Measurements from ENCODE around the gene DMPK. TPM values are rescaled to one million over a fixed set of nuclear protein-coding genes. Genes with fewer than 3 reads are reported as not detected.

DMPK gene
- total RNA-seq, 1 donor from 2014 or later: 118 TPM

- H3K36me3 Mint-ChIP-seq (ENCODE audit: low read depth): peaks cover 10% of the 10 kb centered on the region
- no peaks in the 10 kb centered on the region for H3K27me3 Mint-ChIP-seq (ENCODE audit: low read depth)
- H3K4me3 Mint-ChIP-seq: no peak overlapping the region
- H3K27ac Mint-ChIP-seq (ENCODE audit: unreplicated experiment): no peak overlapping the region
- DNase-seq (ENCODE audit: low read depth, low spot score): no peak
- peaks cover 3% of the 10 kb centered on the region for H3K4me1 Mint-ChIP-seq
- no peaks in the 10 kb centered on the region for H3K9me3 Mint-ChIP-seq
- no peak for TF ChIP-seq CTCF (conservative IDR thresholded peaks at IDR 0.05)
Observed at GRCh38 chr19:45822716-45823115, 40.4 kb upstream of the DMPK start.

DNA sequence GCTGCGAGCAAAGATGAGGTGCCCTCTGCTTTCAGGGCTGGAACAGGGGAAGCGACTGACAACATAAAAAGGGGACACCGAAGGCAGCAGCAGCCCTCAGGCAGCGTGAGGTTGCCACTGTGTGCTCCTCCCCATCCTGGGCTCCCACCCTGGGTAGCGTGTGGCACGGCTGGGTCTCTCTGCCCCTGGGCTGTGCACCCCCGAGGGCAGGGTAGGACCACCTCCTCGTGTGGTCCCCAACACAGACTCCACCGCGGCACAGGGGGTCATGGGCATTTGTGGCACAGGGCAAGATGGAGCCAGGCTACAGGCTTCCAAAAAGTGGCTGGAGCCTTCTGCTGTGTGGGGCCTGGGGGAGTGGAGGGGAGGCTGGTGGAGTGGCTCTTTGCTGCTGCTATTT lies 39.3 kb upstream of the DMPK start:
- peaks cover 10% of the 10 kb centered on the region for H3K36me3 Mint-ChIP-seq (ENCODE audit: low read depth)
- H3K27ac Mint-ChIP-seq (ENCODE audit: unreplicated experiment): no peak overlapping the region
- H3K4me3 Mint-ChIP-seq: no peak overlapping the region
- no peaks in the 10 kb centered on the region for H3K9me3 Mint-ChIP-seq
- peaks cover 3% of the 10 kb centered on the region for H3K27me3 Mint-ChIP-seq (ENCODE audit: low read depth)
- no peak for DNase-seq (ENCODE audit: low read depth, low spot score)
- peaks cover 11% of the 10 kb centered on the region for H3K4me1 Mint-ChIP-seq
- no peak for TF ChIP-seq CTCF (conservative IDR thresholded peaks at IDR 0.05)

- H3K9me3 Mint-ChIP-seq: no peaks in the 10 kb centered on the region
- H3K36me3 Mint-ChIP-seq (ENCODE audit: low read depth): peaks cover 10% of the 10 kb centered on the region
- no peak overlapping the region for H3K27ac Mint-ChIP-seq (ENCODE audit: unreplicated experiment)
- no peak for DNase-seq (ENCODE audit: low read depth, low spot score)
- no peak overlapping the region for H3K4me3 Mint-ChIP-seq
- H3K27me3 Mint-ChIP-seq (ENCODE audit: low read depth): peaks cover 3% of the 10 kb centered on the region
- peaks cover 11% of the 10 kb centered on the region for H3K4me1 Mint-ChIP-seq
- TF ChIP-seq CTCF (conservative IDR thresholded peaks at IDR 0.05): no peak
Observed at GRCh38 chr19:45821103-45821521, 38.8 kb upstream of the DMPK start.

DNA sequence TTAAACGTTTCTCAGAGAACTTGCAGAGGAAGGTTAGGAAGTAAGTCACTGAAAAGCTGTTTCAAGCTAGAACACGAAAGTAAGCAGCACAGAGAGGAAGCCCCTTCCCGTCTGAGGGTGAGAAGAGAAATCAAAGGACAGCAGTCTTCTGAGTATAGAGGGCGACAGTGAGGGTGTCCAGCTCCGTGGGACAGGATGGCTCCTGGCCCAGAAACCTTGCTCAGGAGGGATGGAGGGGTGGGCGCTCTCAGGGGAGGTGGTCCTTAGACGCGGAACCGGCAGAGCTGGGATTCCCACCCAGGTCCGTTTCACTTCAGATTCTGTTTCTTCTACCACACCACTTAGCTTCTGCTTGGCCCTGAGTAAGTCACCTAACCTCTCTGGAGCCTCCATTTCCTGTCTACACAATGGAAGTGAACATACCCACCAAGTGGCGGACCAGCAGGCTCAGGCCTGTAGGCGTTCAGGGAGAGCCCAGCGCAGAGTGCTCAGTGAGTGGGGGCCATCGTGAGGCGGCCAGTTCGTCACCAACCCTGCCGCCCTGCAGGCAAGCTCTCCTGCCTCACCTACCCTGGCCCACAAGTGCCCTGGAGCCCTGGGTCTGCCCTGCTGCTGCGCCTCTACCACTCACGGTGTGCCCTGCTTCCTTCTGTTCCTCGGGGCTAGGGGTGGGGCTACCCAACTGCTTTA lies 38.3 kb upstream of the DMPK start:
- TF ChIP-seq CTCF (conservative IDR thresholded peaks at IDR 0.05): no peak
- peaks cover 10% of the 10 kb centered on the region for H3K36me3 Mint-ChIP-seq (ENCODE audit: low read depth)
- H3K27ac Mint-ChIP-seq (ENCODE audit: unreplicated experiment): no peak overlapping the region
- H3K27me3 Mint-ChIP-seq (ENCODE audit: low read depth): peaks cover 3% of the 10 kb centered on the region
- DNase-seq (ENCODE audit: low read depth, low spot score): no peak
- H3K4me3 Mint-ChIP-seq: peak overlapping the region; percentile 49
- H3K4me1 Mint-ChIP-seq: peaks cover 11% of the 10 kb centered on the region
- H3K9me3 Mint-ChIP-seq: no peaks in the 10 kb centered on the region

- no peaks in the 10 kb centered on the region for H3K9me3 Mint-ChIP-seq
- no peak for DNase-seq (ENCODE audit: low read depth, low spot score)
- no peak overlapping the region for H3K27ac Mint-ChIP-seq (ENCODE audit: unreplicated experiment)
- peak overlapping the region; percentile 49 for H3K4me3 Mint-ChIP-seq
- H3K27me3 Mint-ChIP-seq (ENCODE audit: low read depth): peaks cover 3% of the 10 kb centered on the region
- no peak for TF ChIP-seq CTCF (conservative IDR thresholded peaks at IDR 0.05)
- H3K36me3 Mint-ChIP-seq (ENCODE audit: low read depth): peaks cover 10% of the 10 kb centered on the region
- H3K4me1 Mint-ChIP-seq: peaks cover 11% of the 10 kb centered on the region
Observed at GRCh38 chr19:45819769-45820168, 37.5 kb upstream of the DMPK start.

Data from neural crest cell (in vitro differentiated cells).